ENCODE results near the gene LMAN1.

- TF ChIP-seq, protein P1, sequence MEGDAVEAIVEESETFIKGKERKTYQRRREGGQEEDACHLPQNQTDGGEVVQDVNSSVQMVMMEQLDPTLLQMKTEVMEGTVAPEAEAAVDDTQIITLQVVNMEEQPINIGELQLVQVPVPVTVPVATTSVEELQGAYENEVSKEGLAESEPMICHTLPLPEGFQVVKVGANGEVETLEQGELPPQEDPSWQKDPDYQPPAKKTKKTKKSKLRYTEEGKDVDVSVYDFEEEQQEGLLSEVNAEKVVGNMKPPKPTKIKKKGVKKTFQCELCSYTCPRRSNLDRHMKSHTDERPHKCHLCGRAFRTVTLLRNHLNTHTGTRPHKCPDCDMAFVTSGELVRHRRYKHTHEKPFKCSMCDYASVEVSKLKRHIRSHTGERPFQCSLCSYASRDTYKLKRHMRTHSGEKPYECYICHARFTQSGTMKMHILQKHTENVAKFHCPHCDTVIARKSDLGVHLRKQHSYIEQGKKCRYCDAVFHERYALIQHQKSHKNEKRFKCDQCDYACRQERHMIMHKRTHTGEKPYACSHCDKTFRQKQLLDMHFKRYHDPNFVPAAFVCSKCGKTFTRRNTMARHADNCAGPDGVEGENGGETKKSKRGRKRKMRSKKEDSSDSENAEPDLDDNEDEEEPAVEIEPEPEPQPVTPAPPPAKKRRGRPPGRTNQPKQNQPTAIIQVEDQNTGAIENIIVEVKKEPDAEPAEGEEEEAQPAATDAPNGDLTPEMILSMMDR (conservative IDR thresholded peaks at IDR 0.05), result no peak
- no peak for TF ChIP-seq ZFX (IDR thresholded peaks at IDR 0.05)
Observed at GRCh38 chr18:59379772-59380522, 20.9 kb upstream of the LMAN1 start.
